ENCODE results near the gene LRCH1.

DNA sequence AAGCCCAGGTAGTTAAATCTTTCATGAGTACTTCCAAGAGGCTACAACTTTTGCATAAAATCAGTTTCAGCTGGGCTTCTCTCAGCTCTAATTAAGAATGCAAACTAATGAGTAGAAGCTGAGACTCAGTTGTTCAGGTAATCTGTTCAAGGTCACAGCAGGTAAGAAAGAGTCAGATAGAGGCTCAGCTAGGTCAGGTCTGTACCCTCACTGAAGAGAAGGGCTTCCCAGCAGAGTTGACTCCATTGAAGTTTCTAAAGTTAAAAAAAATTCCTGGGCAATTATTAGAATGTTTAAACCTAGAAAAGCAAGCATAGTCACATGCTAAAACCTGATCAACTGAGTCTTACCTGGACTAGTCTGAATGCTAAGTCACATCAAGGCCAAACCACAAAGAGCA, 201.8 kb downstream of the LRCH1 start:
- TF ChIP-seq RAD21 (IDR thresholded peaks at IDR 0.05) = no peak
- no peak for TF ChIP-seq GABPA (IDR thresholded peaks at IDR 0.05 in 1 of 2, conservative IDR thresholded peaks at IDR 0.05 in 1 of 2)
- no peak for TF ChIP-seq REST (IDR thresholded peaks at IDR 0.05)
